Neural cell (in vitro differentiated cells): ENCODE measurements around the gene LYRM2.

Source experiments
- CTCF ChIP-seq: fragments of 450-650 bp; IDR thresholded peaks from 2 replicates; pipeline ENCODE4 v1.5.1; 2014; ENCODE audit warnings: antibody characterized with exemption, mild to moderate bottlenecking, moderate library complexity; ENCODE audit not compliant: poor library complexity, severe bottlenecking
- EP300 ChIP-seq: fragments of 450-650 bp; conservative IDR thresholded peaks from 2 replicates; pipeline ENCODE4 v1.6.1; 2014; ENCODE audit warnings: antibody characterized with exemption, mild to moderate bottlenecking, moderate library complexity; ENCODE audit not compliant: poor library complexity, severe bottlenecking
- EZH2 ChIP-seq: fragments of 200-600, 300-800 bp; shearing (Covaris generic), sonication (generic); IDR thresholded peaks from 2 replicates; pipeline ENCODE4 v1.6.1; 2014; ENCODE audit warnings: antibody characterized with exemption, low read length, borderline replicate concordance, mild to moderate bottlenecking; ENCODE audit not compliant: insufficient read depth, poor library complexity, severe bottlenecking
- POLR2AphosphoS5 ChIP-seq: IDR thresholded peaks from 2 replicates; pipeline ENCODE4 v1.6.1; 2012
- REST ChIP-seq: IDR thresholded peaks from 2 replicates; pipeline ENCODE4 v1.6.1; 2012; ENCODE audit warnings: borderline replicate concordance
- SMC3 ChIP-seq: fragments of 450-650 bp; conservative IDR thresholded peaks from 2 replicates; pipeline ENCODE4 v1.6.1; 2014; ENCODE audit warnings: antibody characterized with exemption, mild to moderate bottlenecking, moderate library complexity; ENCODE audit not compliant: poor library complexity

GRCh38 chr6:89567630-89568390 lies 70.7 kb downstream of the LYRM2 start:
- TF ChIP-seq CTCF (no peak), POLR2AphosphoS5 (no peak), EP300 (no peak), EZH2 (no peak), SMC3 (no peak), REST (no peak)
